ENCODE measurements around the gene SREK1.

Gene SREK1

DNA sequence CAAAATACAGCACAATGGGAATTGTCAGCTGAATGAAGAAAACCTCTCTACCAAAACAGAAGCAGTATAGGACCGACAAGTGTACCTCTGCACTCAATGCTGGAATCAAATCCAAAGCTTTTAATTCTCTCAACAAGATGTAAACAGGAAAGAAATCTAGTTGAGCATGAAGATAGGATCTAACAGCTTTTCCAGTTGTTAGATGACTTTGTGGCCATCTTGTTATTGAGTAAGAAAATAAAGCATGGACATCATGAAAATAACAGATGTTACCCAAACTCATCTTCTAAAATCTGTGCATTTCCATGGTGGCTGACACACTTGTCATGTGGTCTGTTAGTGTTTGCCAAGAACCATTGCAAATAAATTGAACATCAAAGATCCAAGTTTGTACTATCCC lies 34.7 kb downstream of the SREK1 start:
- no peak for TF ChIP-seq CTCF (IDR thresholded peaks at IDR 0.05; ENCODE audit: borderline replicate concordance, insufficient read depth, low read depth, low read length)
- H3K4me3 ChIP-seq (ENCODE audit: low read depth, low read length): no peak overlapping the region

DNA sequence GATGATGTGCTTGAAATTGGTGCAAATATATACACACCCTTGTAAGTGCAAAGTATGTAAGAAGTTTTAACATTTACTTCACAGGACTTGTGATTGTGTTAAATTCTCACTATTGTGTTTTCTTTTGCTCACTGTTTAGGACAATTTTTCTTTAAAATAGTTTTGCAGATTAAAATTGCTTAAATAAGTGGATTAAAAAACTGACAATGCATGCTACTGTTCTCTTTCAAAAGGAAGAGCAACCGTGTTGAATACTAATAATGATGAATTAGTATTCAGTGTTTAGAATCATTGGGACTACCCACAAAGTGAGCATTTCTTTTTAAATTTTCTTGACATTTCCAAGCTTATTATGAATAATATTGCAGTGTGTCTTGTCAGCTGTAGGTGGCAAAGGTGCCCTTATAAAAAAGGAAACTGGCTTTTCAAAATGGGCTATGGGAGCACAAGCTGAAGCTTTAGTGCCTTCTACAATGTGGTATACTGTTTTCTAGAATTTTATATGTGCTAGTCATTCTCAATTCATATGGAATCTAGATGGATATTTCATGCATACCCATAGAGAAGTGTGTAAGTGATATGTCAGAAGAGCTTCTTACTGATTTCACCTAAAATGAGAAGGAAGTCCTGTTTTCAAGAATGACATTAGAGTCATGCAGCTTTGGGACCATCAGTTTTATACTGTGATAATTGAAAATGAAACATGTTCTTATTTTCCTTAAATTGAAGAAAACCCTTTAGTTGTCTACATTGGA lies 35.4 kb downstream of the SREK1 start:
- TF ChIP-seq CTCF (IDR thresholded peaks at IDR 0.05; ENCODE audit: borderline replicate concordance, insufficient read depth, low read depth, low read length): no peak
- no peak overlapping the region for H3K4me3 ChIP-seq (ENCODE audit: low read depth, low read length)

- TF ChIP-seq CTCF (IDR thresholded peaks at IDR 0.05; ENCODE audit: borderline replicate concordance, insufficient read depth, low read depth, low read length): no peak
- H3K4me3 ChIP-seq (ENCODE audit: low read depth, low read length): no peak overlapping the region
Observed at GRCh38 chr5:66180282-66181155, 36.4 kb downstream of the SREK1 start.

DNA sequence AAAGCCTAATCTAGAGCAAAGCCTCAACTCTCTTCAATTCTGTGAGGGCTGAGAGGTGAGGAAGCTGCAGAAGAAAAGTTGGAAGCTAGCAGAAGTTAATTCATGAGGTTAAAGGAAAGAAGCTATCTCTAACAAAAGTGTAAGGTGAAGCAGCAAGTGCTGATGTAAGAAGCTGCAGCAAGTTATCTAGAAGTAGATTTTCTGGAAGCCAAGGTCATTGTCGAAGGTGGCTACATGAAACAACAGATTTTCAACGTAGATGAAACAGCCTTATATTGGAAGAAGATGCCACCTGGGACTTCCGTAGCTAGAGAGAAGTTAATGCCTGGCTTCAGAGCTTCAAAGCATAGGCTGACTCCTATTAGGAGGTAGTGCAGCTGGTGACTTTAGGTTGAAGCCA lies 42.0 kb downstream of the SREK1 start:
- no peak for TF ChIP-seq CTCF (IDR thresholded peaks at IDR 0.05; ENCODE audit: borderline replicate concordance, insufficient read depth, low read depth, low read length)
- H3K4me3 ChIP-seq (ENCODE audit: low read depth, low read length): no peak overlapping the region

DNA sequence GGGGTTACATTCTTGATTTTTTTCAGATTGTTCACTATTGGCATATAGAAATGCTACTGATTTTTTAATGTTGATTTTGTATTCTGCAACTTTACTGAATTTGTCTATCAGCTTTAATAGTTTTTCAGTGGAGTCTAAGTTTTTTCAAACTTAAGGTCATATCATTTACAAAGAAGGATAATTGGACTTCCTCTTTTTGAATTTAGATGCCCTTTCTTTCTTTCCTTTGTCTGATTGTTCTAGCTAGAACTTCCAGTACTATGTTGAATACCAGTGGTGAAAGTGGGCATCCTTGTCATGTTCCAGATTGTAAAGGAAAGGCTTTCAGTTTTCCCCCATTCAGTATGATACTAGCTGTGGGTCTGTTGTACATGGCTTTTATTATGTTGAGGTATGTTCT lies 49.3 kb downstream of the SREK1 start:
- no peak overlapping the region for H3K4me3 ChIP-seq (ENCODE audit: low read depth, low read length)
- no peak for TF ChIP-seq CTCF (IDR thresholded peaks at IDR 0.05; ENCODE audit: borderline replicate concordance, insufficient read depth, low read depth, low read length)

DNA sequence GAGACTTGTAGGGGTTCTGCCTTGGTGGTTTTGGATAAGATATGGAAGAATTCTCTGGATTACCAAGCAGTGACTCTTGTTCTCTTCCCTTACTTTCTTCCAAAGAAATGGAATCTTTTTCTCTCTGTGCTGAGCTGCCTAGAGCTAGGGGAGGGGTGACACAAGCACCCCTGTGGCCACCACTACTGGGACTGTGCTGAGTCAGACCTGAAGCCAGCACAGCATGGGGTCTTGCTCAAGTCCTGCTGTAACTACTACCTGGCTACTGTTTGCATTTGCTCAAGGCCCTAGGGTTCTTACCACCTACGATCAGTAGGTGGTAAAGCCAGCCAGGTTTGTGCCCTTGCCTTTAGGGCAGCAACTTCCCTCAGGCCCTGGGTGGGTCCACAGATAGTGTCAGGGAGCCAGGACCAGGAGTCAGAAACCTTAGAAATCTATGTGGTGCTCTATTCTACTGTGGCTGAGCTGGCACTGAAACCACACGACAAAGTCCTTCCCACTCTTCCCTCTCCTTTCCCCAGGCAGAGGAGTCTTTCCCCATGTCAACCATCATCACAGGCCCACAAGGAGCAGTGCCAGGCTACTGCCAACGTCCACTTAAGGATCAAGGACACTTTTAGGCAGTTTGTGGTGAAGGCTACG lies 53.8 kb downstream of the SREK1 start:
- no peak for TF ChIP-seq CTCF (IDR thresholded peaks at IDR 0.05; ENCODE audit: borderline replicate concordance, insufficient read depth, low read depth, low read length)
- H3K4me3 ChIP-seq (ENCODE audit: low read depth, low read length): no peak overlapping the region

Measured in GM12875 (cell line).